ENCODE results near the gene SV2B. TPM values are rescaled to one million over a fixed set of nuclear protein-coding genes. Genes with fewer than 3 reads are reported as not detected.

The SV2B gene
- total RNA-seq, 1 experiment from 2014 or later, result not detected

DNA sequence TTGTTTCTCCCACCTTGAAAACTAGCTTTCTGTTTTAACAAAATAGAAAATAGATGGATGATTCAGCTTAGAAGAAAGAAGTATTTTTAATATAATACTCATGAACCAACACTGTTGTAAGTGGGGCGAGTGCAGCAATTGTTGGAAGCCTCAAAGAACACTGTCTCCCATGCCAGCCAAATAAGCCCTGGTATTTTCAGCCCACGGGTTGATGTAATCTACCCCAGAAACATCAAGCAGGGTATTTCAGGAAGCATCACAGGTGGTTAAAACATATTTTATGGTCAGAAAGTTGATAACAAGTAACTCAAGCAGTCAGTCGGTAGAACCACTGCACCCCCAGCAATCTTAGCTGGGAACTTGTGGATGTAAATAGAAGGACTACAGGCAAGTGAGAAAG is 115.9 kb downstream of the SV2B start:
- Histone ChIP-seq H3K4me2 (no peak overlapping the region), H3K9me3 (ENCODE audit: insufficient read depth, low read depth) (no peaks in the 10 kb centered on the region), H2AFZ (no peak overlapping the region), H3F3A (ENCODE audit: insufficient read depth, low read depth) (no peaks in the 10 kb centered on the region), H3K4me3 (no peak overlapping the region), H3K9me2 (ENCODE audit: insufficient read depth) (no peaks in the 10 kb centered on the region), H3K79me2 (ENCODE audit: low read depth) (no peaks in the 10 kb centered on the region), H3K36me3 (ENCODE audit: low read depth) (no peaks in the 10 kb centered on the region), H4K20me1 (ENCODE audit: insufficient read depth) (no peaks in the 10 kb centered on the region), H3K27ac (no peak overlapping the region), H3K27me3 (ENCODE audit: insufficient read depth, low read depth) (peaks cover 11% of the 10 kb centered on the region; the same call in 1 of the 2 replicates), H3K4me1 (replicated peaks; ENCODE audit: insufficient read depth) (no peaks in the 10 kb centered on the region)
- TF ChIP-seq, protein P1, sequence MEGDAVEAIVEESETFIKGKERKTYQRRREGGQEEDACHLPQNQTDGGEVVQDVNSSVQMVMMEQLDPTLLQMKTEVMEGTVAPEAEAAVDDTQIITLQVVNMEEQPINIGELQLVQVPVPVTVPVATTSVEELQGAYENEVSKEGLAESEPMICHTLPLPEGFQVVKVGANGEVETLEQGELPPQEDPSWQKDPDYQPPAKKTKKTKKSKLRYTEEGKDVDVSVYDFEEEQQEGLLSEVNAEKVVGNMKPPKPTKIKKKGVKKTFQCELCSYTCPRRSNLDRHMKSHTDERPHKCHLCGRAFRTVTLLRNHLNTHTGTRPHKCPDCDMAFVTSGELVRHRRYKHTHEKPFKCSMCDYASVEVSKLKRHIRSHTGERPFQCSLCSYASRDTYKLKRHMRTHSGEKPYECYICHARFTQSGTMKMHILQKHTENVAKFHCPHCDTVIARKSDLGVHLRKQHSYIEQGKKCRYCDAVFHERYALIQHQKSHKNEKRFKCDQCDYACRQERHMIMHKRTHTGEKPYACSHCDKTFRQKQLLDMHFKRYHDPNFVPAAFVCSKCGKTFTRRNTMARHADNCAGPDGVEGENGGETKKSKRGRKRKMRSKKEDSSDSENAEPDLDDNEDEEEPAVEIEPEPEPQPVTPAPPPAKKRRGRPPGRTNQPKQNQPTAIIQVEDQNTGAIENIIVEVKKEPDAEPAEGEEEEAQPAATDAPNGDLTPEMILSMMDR (conservative IDR thresholded peaks at IDR 0.05), result no peak
- CTCF ChIA-PET, result no interaction called here
- POLR2A ChIA-PET (ENCODE audit: unreplicated experiment), result no interaction called here
- intact Hi-C loops (cut with micrococcal nuclease; ENCODE audit: unreplicated experiment), result no loop called here
- no TSS peak for BruUV-seq (replicated peaks)
- DNase-seq, result no peak

- no peaks in the 10 kb centered on the region for H3F3A ChIP-seq (ENCODE audit: insufficient read depth, low read depth)
- POLR2A ChIA-PET (ENCODE audit: unreplicated experiment), result no interaction called here
Observed at GRCh38 chr15:91219206-91219605, 119.1 kb downstream of the SV2B start.

GRCh38 chr15:91222052-91222451 is 122.0 kb downstream of the SV2B start:
- no peaks in the 10 kb centered on the region for H3K79me2 ChIP-seq (ENCODE audit: low read depth)
- no peak overlapping the region for H3K4me3 ChIP-seq
- CTCF ChIA-PET, result no interaction called here
- intact Hi-C loops (cut with micrococcal nuclease; ENCODE audit: unreplicated experiment), result no loop called here
- no TSS peak for BruUV-seq (replicated peaks)
- no peaks in the 10 kb centered on the region for H4K20me1 ChIP-seq (ENCODE audit: insufficient read depth)
- H3K9me3 ChIP-seq (ENCODE audit: insufficient read depth, low read depth), result peaks cover 5% of the 10 kb centered on the region; the same call in 1 of the 2 replicates
- H3K9me2 ChIP-seq (ENCODE audit: insufficient read depth), result no peaks in the 10 kb centered on the region
- no peak for TF ChIP-seq EZH2 (IDR thresholded peaks at IDR 0.05; ENCODE audit: low read depth)
- TF ChIP-seq, protein P1 (conservative IDR thresholded peaks at IDR 0.05), result no peak
- no peak overlapping the region for H3K4me2 ChIP-seq
- H3K27ac ChIP-seq, result no peak overlapping the region
- no peaks in the 10 kb centered on the region for H3F3A ChIP-seq (ENCODE audit: insufficient read depth, low read depth)
- DNase-seq, result no peak
- no peaks in the 10 kb centered on the region for H3K36me3 ChIP-seq (ENCODE audit: low read depth)
- no peak overlapping the region for H2AFZ ChIP-seq
- H3K4me1 ChIP-seq (replicated peaks; ENCODE audit: insufficient read depth), result no peaks in the 10 kb centered on the region
- H3K27me3 ChIP-seq (ENCODE audit: insufficient read depth, low read depth), result peaks cover 38% of the 10 kb centered on the region
- POLR2A ChIA-PET (ENCODE audit: unreplicated experiment), result no interaction called here

More at GRCh38 chr15:91219206-91219605, 119.1 kb downstream of the SV2B start:
- H3K79me2 ChIP-seq (ENCODE audit: low read depth), result no peaks in the 10 kb centered on the region
- no peaks in the 10 kb centered on the region for H3K4me1 ChIP-seq (replicated peaks; ENCODE audit: insufficient read depth)
- CTCF ChIA-PET, result no interaction called here
- no TSS peak for BruUV-seq (replicated peaks)
- TF ChIP-seq EZH2 (IDR thresholded peaks at IDR 0.05; ENCODE audit: low read depth), result no peak
- TF ChIP-seq, protein P1 (conservative IDR thresholded peaks at IDR 0.05), result no peak
- H3K36me3 ChIP-seq (ENCODE audit: low read depth), result no peaks in the 10 kb centered on the region
- no peaks in the 10 kb centered on the region for H3K9me2 ChIP-seq (ENCODE audit: insufficient read depth)
- H3K27ac ChIP-seq, result no peak overlapping the region
- no peaks in the 10 kb centered on the region for H4K20me1 ChIP-seq (ENCODE audit: insufficient read depth)
- no peak overlapping the region for H3K4me2 ChIP-seq
- peaks cover 25% of the 10 kb centered on the region for H3K27me3 ChIP-seq (ENCODE audit: insufficient read depth, low read depth)
- H3K9me3 ChIP-seq (ENCODE audit: insufficient read depth, low read depth), result no peaks in the 10 kb centered on the region
- no peak overlapping the region for H3K4me3 ChIP-seq
- no peak for DNase-seq
- H2AFZ ChIP-seq, result no peak overlapping the region
- intact Hi-C loops (cut with micrococcal nuclease; ENCODE audit: unreplicated experiment), result no loop called here
